GM18861 (cell line): Measurements from ENCODE around the gene ZSWIM4.
A peak's percentile ranks its signal among the peaks of the same experiment; 100 is the strongest.

Experiments
- ATAC-seq: cut with Tn5 transposase; IDR thresholded peaks from one replicate; pipeline ENCODE4 v1.9.1; 2021; ENCODE audit not compliant: unreplicated experiment

Gene ZSWIM4

DNA sequence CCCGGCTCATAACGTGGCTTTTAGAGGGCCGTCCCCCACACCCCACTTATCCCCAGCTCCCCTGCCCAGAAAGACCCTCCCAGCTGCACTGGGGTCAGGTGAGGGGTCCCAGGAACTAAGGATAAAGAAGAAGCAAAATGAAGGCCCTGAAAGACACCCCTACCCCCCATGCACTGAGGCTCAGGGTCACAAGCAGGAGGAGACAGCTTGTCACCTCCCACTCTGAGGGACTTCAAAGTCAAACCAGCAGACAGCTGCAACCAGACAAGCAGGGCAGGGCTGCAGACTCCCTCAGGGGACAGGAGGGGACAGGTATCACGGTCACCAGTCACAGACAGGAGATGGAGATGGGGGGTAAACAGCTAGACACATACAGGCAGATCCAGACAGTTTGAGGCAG, 75.6 kb downstream of the ZSWIM4 start:
- no peak for ATAC-seq

DNA sequence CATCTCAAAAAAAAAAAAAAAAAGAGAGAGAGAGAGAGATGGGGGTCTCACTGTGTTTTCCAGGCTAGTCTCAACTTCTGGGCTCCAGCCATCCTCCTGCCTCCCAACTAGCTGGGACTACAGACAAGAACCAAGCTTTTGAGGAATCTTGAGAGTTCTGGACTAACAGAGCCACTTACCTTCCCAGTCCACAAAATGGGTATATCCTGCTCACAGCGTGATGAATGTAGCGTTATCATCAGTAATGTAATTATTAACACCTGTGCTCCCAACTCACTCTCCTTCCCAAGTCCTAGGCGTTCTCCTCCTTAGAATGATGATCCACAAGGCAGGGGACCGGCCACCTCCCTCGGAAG, 77.1 kb downstream of the ZSWIM4 start:
- no peak for ATAC-seq

DNA sequence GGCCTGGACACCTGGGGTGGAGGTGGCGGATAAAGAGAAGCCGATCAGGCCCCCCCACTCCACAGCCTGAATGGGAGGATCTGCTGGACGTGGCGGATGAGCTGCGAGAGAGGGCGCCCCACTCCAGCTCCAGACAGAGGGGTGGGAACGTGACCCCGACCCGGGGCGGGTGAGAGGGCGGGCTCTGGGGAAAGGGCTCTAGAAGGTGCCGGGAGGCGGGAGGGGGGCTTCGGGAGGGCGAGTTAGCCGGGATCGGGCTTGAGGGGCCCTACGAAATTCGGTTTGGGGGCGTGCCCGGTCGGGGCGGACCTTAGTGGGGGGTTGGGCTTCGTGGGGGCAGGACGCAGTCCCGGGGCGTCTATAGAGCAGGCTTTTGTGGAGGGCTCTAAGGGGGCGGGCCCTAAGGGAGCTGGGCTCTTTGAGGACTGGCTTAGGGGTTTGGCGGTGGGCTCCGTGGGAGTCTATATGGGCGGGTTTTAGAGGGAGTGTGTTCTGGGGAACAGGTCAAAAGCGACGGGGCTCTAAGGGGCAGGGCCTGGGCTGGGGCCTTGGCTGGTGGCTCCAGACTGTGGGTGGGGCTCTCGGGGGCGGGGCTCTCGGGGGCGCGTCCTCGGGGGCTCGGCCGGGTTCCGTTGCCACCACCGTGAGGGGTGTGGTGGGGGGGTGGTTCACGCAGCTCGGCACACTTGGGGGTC, 77.6 kb downstream of the ZSWIM4 start:
- ATAC-seq, result no peak

DNA sequence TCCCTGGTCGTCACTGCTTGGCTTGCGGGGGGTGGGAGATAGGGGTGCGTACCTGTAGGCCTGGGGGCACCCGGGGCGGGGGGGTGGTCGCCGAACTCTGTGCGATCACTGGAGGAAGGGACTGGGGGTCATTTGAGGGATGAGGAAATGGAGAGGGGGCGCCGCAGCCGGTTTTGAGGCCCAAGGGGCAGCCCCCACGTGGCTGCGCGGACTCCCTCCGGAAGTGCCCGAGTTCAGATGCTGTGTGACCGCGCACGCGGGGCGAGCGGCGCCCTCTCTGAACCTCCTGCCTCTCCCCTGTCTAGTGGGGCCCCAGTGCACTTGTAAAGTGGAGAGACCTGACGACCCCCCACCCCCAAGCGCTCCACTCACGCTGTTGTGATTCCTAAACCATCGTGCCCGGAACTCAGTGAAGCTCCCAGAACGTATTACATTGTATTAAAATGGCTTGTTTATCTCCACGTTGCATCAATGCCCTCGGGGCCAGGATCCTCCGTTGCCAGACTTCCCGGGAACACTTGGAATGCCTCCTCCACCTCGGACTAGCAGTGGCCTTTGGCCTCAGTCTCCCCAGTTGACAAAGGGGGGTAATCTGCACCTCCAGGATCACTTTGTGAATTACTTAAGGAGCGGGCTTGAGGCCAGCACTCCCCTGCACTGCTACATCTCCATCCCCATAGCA, 78.7 kb downstream of the ZSWIM4 start:
- no peak for ATAC-seq

DNA sequence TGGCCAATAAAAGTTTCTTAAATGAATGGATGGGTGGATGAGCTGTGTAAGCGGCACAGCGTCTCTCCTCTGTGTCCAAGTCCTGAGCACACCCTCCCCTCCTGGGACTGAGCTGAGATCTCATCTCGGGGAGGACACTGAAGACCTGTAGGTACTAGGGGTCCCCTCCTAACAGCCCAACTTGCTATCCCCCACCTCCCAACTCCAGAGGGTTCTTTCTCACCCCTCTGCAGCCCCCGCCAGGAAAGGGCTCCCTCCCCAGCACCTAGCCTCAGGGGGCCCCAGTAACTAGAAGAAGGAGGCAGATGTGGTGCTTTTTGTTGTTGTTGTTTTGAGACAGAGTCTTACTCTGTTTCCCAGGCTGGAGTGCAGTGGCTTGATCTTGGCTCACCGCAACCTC, 80.6 kb downstream of the ZSWIM4 start:
- no peak for ATAC-seq

DNA sequence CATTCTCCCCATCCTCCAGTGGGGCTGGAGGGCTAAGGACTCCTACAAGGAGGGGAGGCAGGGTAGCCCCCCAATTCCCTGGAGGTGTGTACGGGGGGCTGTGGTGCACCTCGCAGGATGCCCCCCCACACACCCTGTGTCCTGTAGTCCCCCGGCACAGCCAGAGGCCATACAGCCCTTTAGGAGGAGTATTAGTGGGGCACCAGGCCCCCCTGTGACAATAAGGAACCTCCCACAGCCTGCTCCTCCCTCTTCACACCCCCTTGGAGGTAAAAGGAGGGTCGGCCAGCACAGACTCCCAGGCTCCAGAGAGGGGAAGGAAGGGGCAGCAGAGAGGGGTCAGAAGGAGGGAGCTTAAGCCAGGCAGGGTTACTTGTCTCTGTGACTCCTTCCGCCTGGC, 81.6 kb downstream of the ZSWIM4 start, which contains the start of gene NANOS3:
TSS of gene NANOS3 (plus strand) at position 301 of the 400 bp plus-strand sequence. CDS start 115 bp downstream, outside the sequence.
- no peak for ATAC-seq

DNA sequence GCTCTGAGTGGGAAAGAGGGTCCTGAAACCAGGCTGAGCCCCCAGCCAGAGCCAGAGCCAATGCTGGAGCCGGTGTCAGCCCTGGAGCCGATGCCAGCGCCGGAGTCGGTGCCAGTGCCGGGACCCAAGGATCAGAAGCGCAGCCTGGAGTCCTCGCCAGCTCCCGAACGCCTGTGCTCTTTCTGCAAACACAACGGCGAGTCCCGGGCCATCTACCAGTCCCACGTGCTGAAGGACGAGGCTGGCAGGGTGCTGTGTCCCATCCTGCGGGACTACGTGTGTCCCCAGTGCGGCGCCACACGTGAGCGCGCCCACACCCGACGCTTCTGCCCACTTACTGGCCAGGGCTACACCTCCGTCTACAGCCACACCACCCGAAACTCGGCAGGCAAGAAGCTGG, 82.1 kb downstream of the ZSWIM4 start:
- ATAC-seq, result no peak

DNA sequence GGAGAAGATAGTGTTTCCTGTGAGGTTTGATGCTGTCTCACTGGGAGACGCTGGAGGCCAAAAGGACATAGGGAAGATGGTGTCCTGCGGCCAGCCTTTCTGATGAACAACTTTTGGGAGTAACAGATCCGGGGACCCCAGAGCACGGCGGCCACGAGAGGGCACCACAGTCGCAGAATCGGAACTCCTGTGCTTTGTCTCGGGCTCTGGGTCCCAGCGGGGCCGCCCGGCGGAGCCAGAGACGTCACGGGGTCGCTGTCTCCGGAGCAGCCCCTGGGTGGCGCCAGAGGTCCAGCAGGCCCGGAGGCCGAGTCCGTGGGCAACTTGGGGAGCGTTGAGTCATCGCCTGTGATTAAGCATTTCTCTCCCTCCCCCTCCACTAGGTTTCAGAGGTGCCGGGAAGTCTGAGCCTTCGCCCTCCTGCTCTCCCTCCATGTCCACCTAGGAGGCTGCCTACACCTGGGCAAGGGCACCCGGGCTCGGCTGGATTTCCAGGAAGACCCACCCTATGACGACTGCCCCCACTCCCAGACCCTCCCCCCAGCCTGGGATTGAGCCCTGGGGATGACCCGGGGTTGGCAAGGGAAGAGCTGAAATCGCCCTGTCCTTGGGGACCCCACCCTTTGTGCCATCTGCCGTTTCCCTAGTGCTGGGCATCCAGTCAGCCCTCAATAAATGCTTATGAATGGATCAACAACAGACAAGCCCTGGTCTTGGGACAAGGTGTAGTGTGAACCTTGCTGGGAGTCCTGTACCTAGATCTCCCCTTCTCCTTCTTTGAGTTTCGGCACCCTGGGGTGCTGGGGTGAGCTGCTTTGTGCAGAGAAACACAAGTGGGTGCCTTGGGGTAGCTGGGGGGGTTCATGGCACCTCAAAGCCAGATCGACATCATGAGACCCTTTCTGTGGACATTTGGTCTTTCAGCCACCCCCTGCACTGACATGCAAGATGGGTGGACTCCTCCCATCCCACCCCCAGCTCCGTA, 85.1 kb downstream of the ZSWIM4 start:
- ATAC-seq, result peak; percentile 69

DNA sequence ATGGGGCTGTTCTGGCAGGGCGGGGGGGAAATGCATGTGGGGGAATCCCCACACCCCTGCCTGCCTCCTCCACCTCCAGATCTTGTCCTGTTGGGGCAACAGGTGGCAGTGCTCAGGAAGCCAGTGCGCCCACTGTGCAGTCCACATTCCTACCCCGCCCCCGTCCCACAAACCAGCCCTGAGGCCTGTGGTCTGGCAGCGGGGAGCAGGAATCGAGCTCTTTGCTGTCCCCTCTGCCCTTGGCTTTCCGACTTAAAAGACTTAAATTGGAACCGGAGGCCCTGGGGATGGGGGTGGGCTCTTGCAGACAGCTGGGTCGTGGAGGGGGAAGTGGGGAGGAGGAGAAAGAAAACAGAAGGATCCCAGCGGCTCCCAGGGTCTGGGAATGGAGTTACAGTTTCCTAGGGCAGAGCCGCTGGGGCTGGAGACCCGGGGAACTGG, 86.0 kb downstream of the ZSWIM4 start:
- no peak for ATAC-seq
